Heart left ventricle (tissue), 13 donors: ENCODE data around the gene ANKRD39.

Experiments
- CTCF ChIP-seq, 12 donors: fragments of 200-600 bp; sonication (generic) in 4 of 12; IDR thresholded peaks; one replicate each; pipeline versions ENCODE4 v1.5.0 to v1.8.0; 2018 to 2022; ENCODE audit warnings: antibody characterized with exemption in 12 of 12, mild to moderate bottlenecking in 5 of 12
- POLR2A ChIP-seq, 2 donors: fragments of 450-650 bp; IDR thresholded peaks; one replicate each; pipeline ENCODE4 v1.6.1; 2017; ENCODE audit warnings: antibody characterized with exemption in 2 of 2, mild to moderate bottlenecking in 2 of 2, moderate library complexity in 2 of 2
- donor health status: ischemic (EF 13 %, LVEDD 7.1; RV severe dilation, severe dysfunction).
- donor health status: DM: no; HTN: yes; CAD: no.
- donor health status: DM: no; HTN: no; CAD: no.
- donor health status: ischemic (EF 25% LVEDD 6.9; RV normal size, moderate dysfunction).
- donor health status: ischemic (EF 25% LVEDD 5.7; RV mildly dilated, moderate dysfunction).
- donor health status: ischemic (EF 35%, LVEDD 5.7; RV mildly dilated, moderate dysfunction).
- donor health status: nonischemic (EF 11% LVEDD 7.7; RV severe dilation, severe dysfunction).
- donor health status: DM: yes; HTN: yes; CAD: no.
- donor health status: PGD.
- donor health status: ischemic (EF 29% LVEDD 5.4; RV normal size, mild dysfunction).
- donor health status: nonischemic (EF 23%, LVEDD 6.1; RV moderate dilation, normal function).

- TF ChIP-seq CTCF (IDR thresholded peaks at IDR 0.05) (no peak), POLR2A (IDR thresholded peaks at IDR 0.05) (no peak)
Measured at GRCh38 chr2:96900237-96900636, 42.4 kb upstream of the ANKRD39 start.
